Cerebellar nuclear complex (tissue), 1 donor: ENCODE results near the gene FERMT1.
"Not testable (repeated sequence)": the region's sequence is repeated elsewhere in the genome, so short reads cannot be mapped to it uniquely, and the experiment has no call there.

Source experiments
- DNase-seq, 2 experiments: peaks; one replicate each; lab custom pipeline; 2025; lab: John Stamatoyannopoulos, UW

Gene FERMT1

GRCh38 chr20:6040958-6041807 is 81.6 kb downstream of the FERMT1 start:
- DNase-seq: no peak

GRCh38 chr20:6040540-6040939 is 82.3 kb downstream of the FERMT1 start:
- no peak for DNase-seq

GRCh38 chr20:6039766-6040165 is 83.1 kb downstream of the FERMT1 start:
- DNase-seq: no peak

GRCh38 chr20:6038256-6038655 is 84.6 kb downstream of the FERMT1 start:
- no peak for DNase-seq

GRCh38 chr20:6037082-6037481 is 85.7 kb downstream of the FERMT1 start:
- DNase-seq: no peak

GRCh38 chr20:6036213-6036612 is 86.6 kb downstream of the FERMT1 start:
- DNase-seq: no peak

GRCh38 chr20:6034134-6034969 is 88.5 kb downstream of the FERMT1 start:
- no peak for DNase-seq

- not testable (repeated sequence) for DNase-seq
Measured at GRCh38 chr20:6032907-6033306, 89.9 kb downstream of the FERMT1 start.

GRCh38 chr20:6030453-6031080 is 92.3 kb downstream of the FERMT1 start:
- DNase-seq: no peak

GRCh38 chr20:6029538-6029937 is 93.3 kb downstream of the FERMT1 start:
- DNase-seq: no peak

- DNase-seq: no peak
Measured at GRCh38 chr20:6028818-6029217, 94.0 kb downstream of the FERMT1 start.

GRCh38 chr20:6026051-6026450 is 96.8 kb downstream of the FERMT1 start:
- no peak for DNase-seq
